Suppressor macrophage (primary cell): ENCODE measurements around the gene FAM135A.
A peak's percentile ranks its signal among the peaks of the same experiment; 100 is the strongest.

ENCODE experiments used
- DNase-seq, 4 experiments: peaks; one replicate each; pipeline ENCODE4 v3.0.0-alpha.2; 2020 to 2022
- total RNA-seq, 17 experiments: gene quantifications; one replicate each; lab custom pipeline; 2026; ENCODE audit warnings: mixed read lengths in 6 of 17, inconsistent platforms in 3 of 17; lab: John Stamatoyannopoulos, UW

The FAM135A gene
- 17.3 to 40.1 (median 29.4) reads per million in 17 experiments for total RNA-seq

GRCh38 chr6:70413114-70413991 lies at the start of gene FAM135A:
Gene FAM135A, plus strand, starts transcription at chr6:70413508. Its CDS starts 14,835 bp downstream, at chr6:70428343.
- peak; percentile 97 to 99 (median 98) for DNase-seq

- no peak for DNase-seq
Observed at GRCh38 chr6:70363741-70364493, 49.4 kb upstream of the FAM135A start.

GRCh38 chr6:70369332-70369950 lies 43.9 kb upstream of the FAM135A start:
- peak; percentile 72 to 85 (median 78) for DNase-seq

GRCh38 chr6:70370496-70370895 lies 42.8 kb upstream of the FAM135A start:
- no peak for DNase-seq

GRCh38 chr6:70371454-70372105 lies 41.7 kb upstream of the FAM135A start:
- peak; percentile 20 to 96 (median 54) for DNase-seq

- no peak for DNase-seq
Observed at GRCh38 chr6:70375166-70375565, 38.1 kb upstream of the FAM135A start.

GRCh38 chr6:70375882-70376281 lies 37.4 kb upstream of the FAM135A start:
- no peak for DNase-seq

GRCh38 chr6:70376628-70377027 lies 36.7 kb upstream of the FAM135A start:
- DNase-seq: no peak

GRCh38 chr6:70377372-70377771 lies 35.9 kb upstream of the FAM135A start:
- no peak for DNase-seq

- no peak for DNase-seq
Observed at GRCh38 chr6:70379473-70380013, 33.8 kb upstream of the FAM135A start.

- no peak for DNase-seq
Observed at GRCh38 chr6:70380252-70380651, 33.1 kb upstream of the FAM135A start.

GRCh38 chr6:70380771-70381416 lies 32.4 kb upstream of the FAM135A start:
- DNase-seq: no peak

- DNase-seq: no peak
Observed at GRCh38 chr6:70381417-70381782, 31.9 kb upstream of the FAM135A start.

- peak in 2 of 4 experiments; percentile 58 to 63 for DNase-seq
Observed at GRCh38 chr6:70385901-70386300, 27.4 kb upstream of the FAM135A start.

- DNase-seq: no peak
Observed at GRCh38 chr6:70388814-70389213, 24.5 kb upstream of the FAM135A start.

- DNase-seq: no peak
Observed at GRCh38 chr6:70389261-70389660, 24.0 kb upstream of the FAM135A start.

- DNase-seq: no peak
Observed at GRCh38 chr6:70390067-70390466, 23.2 kb upstream of the FAM135A start.

GRCh38 chr6:70391492-70391891 lies 21.8 kb upstream of the FAM135A start:
- DNase-seq: no peak

GRCh38 chr6:70394518-70395300 lies 18.6 kb upstream of the FAM135A start:
- no peak for DNase-seq

- DNase-seq: no peak
Observed at GRCh38 chr6:70395301-70395672, 18.0 kb upstream of the FAM135A start.

- DNase-seq: peak in 2 of 4 experiments; percentile 6 to 18
Observed at GRCh38 chr6:70396163-70396562, 17.1 kb upstream of the FAM135A start.
